ENCODE results near the gene MINDY1.

MINDY1 gene

DNA sequence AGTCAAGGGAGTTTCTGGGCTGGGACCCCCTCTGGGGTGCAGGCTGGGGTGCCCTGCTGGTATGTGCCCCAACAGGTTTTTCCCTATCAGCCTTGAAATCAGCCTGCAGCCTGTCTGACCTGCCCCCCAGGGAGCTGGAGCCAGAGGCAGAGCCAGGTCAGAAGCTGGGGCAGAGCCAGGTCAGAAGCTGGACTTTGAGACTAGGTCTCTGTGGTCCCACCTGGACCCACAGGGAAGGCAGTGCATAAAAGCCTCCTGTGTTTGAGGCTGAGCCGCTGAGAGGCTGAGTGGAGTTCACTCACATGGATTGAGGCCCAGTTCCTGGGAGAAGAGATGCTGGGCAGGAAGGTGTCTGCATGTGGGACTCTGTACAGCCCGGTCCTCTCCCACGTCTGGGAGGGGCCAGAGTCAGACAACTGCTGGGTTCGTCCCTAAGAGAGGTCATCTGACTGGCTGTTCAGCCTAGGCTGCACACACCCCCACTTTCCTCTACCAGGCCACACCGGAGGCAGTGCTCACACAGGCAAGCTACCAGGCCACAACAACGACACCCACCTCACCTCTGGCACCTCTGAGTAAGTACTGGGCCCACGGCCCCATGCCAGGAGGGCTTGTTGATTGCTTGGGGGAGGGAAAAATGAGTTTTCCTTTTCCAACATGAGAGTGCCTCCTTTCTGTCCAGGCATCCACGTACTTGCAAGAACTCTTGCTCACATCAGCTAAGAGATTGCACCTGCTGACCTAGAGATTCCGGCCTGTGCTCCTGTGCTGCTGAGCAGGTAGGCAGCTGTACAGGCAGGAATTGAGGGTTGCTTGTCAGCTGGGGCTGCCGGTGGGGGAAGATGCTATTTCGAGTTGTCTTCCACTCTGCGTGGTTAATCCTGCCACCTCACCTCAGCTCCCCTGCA is 24.6 kb downstream of the MINDY1 start, which contains the start of gene ANXA9:
ANXA9 (plus strand) TSS at position 488 of the 908 bp plus-strand sequence. CDS start 814 bp downstream, outside the sequence.
- no peak for DNase-seq

DNA sequence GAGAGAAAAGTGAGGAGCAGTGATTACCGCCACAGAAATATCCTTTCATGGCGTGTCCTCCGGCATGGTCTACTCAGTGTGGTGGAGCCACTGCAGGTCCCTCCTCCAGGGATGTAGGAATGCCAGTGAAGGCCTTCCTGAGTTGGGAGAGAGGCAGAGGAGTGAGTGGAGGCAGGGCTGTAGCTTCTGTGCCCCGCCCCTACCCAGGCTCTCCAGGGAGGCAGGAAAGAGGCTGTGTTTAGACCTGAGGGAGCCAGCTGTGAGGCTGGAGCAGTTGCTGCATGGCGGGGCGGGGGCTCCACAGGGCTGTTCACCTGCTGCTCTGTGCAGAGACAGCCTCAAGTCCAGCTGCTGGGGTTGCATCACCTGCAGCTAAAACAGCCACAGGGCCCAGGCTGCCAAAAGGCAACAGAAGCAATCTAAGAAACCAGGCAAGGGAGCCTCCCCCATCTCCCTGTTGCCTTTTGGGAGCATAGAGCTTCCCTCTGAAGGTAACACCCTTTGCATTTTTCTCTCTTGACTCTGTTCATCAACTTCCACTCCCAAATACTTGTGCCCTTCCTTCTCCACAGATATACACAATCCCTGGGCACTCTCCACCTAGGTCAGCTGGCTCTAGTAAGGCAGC is 25.4 kb downstream of the MINDY1 start:
- DNase-seq = no peak

DNA sequence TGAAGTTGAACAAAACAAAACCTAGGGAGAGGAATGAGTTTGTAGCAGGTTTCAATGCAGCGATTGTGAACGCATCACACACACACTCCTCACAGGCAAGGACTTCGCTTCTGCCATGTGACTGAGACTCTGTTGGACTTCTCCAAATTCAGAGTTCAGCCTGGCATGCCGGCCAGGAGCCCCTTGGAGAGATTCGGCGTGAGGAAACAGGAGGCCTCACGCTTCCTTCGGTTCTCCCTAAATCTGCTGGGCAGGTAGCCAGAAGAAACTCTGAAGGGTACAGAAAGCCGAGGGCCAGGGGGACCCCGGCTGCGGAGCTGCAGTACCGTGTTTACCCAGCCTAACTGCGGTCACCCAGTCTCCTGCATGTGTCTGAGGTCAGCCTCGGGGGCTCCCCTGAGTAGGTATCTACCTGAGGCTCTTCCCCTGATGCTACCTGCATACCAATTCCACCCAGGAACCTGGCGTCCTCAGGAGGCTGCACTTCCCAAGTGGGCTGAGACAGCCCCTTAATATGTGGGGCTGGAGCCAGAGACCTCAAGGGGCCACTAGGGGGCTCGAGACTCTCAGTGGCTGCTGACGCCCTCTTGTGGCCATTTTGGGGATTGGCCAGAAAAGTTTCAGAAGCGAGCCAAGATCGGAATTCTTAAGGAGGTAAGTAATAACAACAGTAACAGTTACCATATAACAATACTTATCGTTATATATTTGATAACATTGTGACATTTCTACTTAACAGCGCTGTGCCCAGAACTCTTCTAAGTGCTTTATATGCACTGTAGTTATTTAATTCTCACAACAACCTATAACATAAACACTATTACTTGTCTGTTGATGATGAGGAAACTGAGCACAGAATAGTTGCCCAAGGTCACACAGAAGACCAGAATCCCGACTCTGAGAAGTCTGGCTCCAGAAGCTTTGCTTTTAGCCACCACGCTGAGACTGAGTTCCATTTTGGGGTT is 27.3 kb downstream of the MINDY1 start:
- DNase-seq = peak; percentile 70 to 88 (median 83)

DNA sequence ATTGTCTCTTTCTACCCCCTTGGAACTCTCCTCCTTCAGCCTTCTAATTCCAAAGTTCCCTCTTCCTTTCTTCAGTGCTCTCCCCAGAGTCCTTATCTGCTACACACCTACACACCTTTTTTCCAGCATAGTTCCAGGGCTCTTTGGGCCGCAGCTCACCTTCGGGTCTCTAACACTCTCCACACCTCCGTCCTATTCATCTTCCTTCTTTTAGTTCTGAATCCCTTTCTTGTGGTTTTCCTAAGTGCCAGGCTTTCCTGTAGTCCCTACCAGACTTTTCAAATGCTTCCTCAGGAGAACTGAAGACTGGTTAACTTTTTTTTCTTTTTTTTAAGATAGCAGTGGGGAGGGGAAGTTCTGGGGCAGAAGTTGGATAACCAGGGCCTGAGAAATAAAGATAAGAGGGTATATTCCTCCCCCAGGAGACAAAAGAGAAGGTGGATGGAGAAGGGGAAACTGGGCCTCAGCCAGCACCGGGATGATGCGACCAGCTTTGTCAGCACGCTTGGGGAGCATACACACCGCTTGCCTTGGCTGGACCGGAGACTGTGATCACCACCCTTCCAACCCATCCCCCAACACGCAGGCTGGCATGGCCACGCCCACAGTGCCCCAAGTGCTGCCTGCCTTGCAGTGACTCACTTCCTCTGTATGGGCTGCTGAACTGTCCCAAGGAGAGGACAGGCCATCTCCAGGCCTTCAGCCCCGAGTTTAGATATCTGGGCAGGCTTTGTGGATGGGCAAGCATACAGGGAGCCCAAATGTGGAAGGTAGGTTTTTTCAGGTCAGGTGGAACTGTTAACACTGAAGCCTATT is 29.6 kb downstream of the MINDY1 start:
- DNase-seq = peak; percentile 53 to 90 (median 55)

DNA sequence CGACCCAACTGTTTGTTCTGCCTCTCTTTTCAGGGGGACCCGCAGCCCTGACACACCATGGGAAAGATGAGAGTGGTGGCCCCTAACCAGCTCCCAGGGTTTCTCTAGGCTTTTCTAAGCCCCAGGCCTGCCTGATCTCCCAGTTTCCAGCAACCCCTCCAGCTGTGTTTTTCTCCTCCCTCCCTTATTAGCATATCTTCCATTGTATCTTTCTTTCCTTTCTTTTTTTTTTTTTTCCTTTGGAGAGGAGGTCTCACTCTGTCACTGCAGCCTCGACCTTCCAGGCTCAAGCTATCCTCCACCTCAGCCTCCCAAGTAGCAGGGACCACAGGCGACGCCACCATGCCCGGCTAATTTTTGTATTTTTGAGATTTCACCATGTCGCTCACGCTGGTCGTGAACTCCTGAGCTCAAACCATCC is 30.3 kb downstream of the MINDY1 start:
- no peak for DNase-seq

DNA sequence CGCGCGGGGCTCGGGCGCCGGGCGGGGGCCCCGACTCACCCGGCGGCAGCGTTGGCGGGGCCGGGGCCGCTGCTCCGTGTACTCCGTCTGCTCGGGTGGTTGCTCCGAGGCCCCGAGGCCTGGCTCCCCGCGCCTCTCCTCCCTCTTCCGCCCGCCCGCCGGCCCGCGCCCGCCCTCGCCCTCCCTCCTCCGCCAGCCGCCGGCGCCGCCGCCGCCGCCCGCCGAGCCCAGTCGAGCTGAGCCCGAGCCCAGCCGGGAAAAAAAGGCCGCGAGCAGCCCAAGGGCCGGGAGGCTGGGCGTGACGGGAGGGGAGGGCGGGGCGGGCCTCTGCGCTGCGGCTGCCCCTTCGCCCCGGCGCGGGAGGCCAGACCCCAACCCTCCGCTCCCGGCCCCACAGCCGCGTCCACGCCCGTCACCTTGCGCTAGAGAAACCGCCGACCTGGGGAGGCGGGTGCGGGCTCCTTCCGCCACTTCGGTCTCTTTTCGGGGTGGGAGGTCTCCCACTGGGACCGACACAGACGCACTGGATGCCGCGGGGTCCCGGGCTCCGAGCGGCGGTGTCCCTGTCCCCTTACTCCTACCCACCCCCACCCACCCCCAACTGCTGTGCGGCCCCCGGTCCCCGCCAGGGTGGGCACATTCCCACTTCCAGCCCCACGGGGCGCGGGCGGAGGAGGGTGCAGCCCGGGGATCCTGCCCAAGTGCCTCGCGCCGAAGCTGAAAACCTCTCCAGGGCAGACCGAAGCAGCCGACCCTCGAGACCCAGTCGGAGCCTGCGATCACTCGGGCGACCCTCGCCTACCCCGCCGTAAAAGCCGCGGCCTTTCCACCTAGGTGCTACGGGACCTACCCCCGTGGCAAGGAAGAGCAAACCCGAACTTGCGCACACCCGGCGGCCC is 31.9 kb downstream of the MINDY1 start, which contains the start of gene CERS2:
CERS2 (minus strand) TSS at position 256 of the 899 bp plus-strand sequence. CDS start 5,745 bp downstream, outside the sequence.
- DNase-seq = peak; percentile 61 to 80 (median 72)

DNA sequence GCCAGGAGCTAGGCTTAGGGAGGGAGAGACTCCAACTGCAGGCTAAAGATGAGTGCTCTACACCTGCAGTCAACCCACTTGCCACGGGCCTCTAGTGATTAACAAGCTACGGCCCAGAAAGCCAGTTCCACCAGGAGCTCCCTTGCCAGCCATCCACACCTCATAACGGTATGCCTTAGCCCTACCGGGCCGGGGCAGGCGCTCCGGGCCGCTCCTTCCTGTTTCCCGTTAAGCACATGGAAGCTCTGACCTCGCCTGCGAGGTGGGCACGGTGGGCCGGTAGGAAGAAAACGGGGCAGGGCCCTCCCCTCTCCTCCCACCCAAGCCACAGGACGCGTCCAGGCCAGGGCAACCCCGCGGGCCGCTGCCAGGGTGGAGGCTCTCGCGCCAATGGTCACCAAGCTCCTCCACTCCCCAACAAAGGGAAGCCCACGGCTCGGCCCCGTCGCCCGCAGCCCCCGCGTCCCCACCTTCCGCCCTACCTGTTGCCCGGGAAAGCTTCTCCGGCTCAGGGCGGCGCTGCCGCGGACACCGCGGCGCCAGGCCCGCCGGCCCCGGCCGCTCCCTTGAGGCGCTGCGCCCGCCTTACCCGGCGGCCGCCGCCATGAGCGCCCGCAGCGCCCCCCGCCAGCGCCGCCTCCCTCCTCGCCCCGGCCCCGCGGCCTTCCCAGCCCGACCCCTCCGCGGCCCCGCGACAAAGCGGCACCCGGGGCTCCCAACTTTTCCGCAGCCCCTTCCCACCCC is 32.7 kb downstream of the MINDY1 start:
- peak in 3 of 5 donors; percentile 23 to 48 (median 27) for DNase-seq

DNA sequence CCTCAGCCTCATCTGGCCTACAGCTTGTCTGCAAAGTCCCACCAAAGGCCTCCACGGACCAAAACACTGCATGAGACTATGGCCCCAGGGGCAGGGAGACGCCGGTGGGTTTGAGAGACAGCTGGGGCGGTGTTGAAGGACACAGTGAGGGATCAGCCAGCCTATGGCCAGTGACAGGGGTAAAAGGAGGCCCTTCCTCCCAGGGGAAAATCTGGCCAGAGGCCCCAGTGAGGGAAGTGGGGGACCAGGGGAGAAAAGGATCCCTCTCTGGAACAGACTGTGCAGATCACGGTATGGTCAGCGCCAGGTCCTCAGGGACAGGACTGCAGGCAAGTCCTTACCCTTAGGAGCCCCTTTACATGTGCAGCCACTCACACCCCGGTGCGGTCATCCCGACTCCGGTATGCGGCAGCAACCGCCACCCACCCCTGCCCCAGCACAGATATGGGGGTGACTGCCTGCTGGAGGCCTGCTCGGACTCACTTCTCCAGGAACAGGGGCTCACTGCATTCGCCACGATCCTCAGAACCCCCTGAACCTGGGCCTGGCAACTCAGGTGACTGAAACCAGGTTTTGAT is 33.4 kb downstream of the MINDY1 start:
- no peak for DNase-seq

DNA sequence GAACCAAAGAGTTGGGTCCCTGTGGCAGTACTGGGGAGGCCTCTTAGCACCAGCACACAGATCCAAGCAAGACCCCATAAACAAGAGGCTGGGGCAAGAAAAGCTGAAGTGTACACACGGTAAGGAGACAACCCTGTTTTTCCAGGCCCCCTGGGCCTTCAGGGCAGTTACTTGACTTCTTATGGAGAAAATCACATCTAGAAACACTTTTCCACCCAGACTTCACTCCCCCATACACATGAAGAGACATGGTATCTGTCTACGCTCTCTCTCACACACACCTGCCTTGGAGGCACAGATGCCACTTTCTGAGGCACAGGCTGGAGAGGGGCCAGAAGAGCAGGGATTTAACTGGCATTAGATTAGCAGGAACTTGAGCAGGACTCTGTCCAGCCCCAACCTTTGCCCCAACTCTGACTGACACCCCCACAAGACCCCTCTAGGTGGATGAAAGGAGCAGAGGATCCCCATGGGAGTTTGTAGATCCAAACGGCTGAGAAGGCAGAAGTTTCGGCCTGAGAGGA is 34.2 kb downstream of the MINDY1 start:
- no peak for DNase-seq

DNA sequence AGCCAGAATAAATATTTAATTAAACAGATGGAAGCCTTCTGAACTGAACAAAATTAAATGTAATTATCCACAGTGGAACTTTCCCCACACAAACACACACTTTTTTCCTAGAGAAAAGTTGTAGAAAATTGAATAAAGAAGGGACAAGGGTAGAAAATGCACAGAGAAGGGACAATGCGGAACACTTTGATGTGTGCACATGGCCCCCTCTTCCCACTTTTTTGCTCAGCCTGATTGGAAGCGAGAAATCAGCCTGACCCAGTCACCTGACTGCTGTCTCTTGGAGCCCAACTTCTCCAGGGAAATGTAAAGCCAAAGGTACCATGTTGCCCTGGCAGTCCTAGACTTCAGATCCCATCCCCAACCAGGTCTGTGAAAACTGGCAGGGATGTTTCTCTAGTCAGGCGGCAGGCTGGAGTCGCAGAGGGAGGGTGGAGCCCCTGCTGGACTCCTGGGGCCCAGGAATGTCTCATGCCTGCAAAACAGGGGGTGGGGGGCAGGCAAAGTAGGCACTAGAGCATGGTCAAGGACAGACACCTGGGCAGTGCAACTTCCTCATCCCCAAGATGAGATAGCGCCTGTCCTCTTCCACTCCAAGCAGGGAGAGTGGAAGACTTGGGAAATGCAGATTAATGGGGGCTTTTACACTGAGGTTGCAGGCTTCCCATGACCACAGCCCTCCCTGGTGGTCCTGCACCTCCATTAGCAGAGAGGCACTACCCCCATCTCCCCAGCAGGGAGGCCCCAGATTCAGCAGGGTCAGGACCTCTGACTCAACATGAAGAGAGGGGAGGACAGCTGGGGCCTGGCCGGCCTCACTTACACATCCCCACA is 34.9 kb downstream of the MINDY1 start:
- peak in 1 of 5 donors; percentile 13 for DNase-seq

DNA sequence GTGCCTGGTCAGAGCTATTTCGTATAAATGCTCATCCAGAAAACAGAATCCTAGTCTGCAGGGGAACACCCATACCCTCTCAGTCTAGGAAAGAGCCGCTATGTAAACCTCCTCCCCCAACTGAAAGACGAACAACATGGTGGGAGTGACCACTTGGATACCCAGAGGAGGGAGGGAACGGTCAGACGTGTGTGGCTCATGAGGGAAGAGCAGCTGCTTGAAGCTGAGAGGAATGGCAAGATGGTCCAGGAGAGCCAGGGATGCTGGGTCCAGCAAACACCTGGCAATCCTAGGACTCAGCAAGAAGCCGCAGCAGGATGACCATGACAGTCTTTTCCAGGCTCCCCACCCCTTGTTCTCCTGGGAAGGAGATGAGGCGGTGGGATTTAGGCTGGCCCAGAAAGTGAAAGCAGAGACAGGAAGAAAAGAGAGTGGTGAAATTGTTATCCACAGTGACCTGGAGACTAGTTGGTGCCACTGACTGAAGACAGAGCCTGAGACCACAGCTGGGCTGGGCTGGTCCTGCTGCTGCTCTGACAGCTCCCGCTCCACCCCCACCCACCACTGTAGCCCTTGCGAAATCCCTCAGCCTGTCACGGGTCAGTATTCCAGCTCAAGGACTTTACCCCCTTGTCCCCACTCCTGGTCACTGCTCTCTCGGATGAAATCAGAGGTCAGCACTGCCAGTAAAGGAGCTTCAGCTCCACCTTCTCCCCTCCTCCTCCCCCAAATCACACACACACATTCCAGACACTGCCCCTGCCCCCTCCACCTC is 35.7 kb downstream of the MINDY1 start:
- no peak for DNase-seq

DNA sequence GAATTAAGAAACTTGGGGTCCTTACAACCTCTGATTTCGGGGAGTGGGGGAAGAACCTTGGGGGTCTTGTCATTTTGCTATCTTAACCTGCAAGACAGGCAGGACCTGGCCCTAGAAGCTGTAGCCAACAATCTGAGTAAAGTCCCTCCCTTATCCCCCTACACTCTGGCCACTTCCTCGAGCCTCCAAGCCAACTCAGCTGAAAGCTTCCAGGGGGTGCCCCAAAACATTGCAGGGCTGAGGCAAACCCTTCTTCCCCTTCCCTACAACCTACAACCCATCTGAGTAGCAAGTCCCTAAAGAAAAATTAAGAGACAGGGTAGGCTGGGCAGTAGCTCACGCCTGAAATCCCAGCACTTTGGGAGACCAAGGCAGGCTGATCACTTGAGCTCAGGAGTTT is 37.1 kb downstream of the MINDY1 start:
- no peak for DNase-seq

DNA sequence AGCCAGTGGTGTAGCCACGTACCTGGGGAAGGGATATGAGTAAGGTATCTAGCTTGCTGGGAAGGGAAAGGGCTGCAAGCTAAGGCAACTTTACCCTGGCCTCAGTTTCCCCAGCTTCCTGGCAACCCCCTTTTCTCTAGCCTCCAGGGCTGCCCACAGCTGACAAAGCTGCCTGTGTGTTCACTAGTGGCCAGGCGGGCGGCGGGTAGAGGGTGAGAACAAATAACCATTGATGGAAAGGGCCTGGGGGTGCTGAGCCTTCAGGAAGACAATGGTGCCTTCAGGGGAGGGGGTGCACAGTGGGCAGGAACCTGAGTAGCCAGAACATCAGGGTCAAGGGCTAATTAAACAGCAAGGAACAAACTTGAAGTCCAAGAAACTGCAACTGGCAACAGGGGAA is 38.2 kb downstream of the MINDY1 start:
- DNase-seq = no peak

DNA sequence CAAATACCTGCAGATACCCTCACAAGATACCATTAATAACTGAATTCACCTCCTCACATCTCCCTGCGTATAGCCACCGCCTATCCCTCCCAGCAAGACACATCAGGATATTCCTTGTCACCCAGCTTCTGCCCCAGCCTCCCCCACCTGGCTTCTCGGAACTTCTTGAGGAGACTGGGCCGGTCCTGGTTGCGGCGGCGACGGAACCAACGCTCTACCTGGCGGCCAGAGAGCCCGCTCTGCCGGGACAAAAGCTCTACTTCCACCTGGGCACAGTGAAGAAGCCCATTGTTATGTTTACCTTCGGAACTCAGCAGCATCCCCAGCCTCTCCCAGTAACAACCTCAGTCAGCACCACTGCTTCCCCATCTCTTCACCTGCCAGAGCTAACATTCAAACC is 38.8 kb downstream of the MINDY1 start:
- no peak for DNase-seq

DNA sequence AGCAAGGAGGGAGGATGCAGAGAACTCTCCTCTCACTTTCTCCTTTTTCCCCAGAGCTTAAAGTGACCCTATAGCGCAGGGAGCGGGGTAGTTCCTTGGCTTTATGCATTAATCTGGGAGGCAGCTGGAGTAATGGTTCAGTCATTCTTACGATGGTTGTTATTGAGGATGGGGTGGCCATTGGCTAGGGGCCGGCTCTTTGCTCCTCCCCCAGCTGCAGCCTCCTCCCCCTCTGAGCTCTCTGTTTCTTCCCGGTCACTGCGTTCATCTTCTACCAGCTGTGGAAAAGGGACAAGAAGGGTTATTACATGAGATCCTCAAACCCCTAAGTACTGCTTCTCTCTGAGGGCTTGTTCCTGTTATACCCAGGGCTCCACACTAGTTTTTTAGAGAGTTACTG is 40.7 kb downstream of the MINDY1 start:
- DNase-seq = no peak

DNA sequence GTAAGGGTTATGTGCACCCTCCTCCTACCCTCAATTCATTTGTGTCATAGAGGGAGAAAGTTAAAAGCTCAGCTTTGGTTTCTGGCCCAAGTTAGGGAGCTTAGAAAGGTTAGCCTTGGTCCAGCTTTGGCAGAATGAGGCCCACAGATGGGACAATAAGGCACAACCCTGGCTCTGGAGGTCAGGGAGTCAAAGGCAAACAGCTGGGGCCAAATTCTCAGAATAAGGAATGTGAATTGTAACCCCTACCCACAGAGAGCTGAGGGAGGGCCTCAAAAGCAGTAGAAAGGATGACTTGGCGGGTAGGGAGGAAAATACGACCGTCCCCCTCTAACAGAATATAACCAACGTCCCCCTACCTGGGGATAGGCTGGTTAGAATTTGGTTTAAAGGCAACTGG is 41.1 kb downstream of the MINDY1 start:
- no peak for DNase-seq

DNA sequence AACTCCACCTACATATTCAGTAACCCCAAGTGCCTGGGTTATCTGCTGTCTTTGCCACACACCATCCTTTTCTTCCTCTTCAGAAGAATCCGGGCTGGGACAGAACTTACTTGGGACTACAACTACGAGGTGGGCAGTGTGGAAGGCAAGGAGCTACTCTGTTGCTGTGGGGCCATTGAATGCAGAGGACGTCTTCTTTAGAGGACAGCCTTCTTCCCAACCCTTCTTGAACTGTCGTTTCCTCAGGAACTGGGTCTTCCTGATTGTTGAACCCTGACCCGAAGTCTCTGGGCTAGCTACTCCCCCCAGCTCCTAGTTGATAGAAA is 42.6 kb downstream of the MINDY1 start:
- no peak for DNase-seq

Data from T-helper 1 cell (primary cell).